GM12874 (cell line): Measurements from ENCODE around the gene ARHGEF10L.

Experiments
- TF ChIP-seq, protein P1 (sequence below): IDR thresholded peaks from 2 replicates; pipeline ENCODE4 v1.5.1; 2011; ENCODE audit warnings: low read depth, mild to moderate bottlenecking, control low read depth, low read length, moderate library complexity; ENCODE audit not compliant: insufficient read depth

ARHGEF10L gene

DNA sequence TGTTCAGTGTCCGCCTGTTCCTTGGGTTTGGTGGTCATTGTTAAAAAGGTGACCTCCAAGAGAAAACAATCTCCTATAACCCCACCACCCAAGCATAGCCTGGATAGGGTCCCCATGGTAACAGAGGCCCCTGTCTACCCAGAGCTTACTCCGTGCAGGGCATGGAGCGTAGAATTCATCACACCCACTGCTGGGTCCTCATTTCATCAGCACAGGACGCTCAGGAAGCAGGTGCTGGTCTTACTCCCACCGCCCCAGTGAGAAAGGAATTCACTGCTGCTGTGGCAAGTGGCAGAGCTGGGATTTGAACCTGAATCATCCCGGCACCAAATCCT is 37.0 kb downstream of the ARHGEF10L start:
- TF ChIP-seq, protein P1, sequence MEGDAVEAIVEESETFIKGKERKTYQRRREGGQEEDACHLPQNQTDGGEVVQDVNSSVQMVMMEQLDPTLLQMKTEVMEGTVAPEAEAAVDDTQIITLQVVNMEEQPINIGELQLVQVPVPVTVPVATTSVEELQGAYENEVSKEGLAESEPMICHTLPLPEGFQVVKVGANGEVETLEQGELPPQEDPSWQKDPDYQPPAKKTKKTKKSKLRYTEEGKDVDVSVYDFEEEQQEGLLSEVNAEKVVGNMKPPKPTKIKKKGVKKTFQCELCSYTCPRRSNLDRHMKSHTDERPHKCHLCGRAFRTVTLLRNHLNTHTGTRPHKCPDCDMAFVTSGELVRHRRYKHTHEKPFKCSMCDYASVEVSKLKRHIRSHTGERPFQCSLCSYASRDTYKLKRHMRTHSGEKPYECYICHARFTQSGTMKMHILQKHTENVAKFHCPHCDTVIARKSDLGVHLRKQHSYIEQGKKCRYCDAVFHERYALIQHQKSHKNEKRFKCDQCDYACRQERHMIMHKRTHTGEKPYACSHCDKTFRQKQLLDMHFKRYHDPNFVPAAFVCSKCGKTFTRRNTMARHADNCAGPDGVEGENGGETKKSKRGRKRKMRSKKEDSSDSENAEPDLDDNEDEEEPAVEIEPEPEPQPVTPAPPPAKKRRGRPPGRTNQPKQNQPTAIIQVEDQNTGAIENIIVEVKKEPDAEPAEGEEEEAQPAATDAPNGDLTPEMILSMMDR, result no peak

DNA sequence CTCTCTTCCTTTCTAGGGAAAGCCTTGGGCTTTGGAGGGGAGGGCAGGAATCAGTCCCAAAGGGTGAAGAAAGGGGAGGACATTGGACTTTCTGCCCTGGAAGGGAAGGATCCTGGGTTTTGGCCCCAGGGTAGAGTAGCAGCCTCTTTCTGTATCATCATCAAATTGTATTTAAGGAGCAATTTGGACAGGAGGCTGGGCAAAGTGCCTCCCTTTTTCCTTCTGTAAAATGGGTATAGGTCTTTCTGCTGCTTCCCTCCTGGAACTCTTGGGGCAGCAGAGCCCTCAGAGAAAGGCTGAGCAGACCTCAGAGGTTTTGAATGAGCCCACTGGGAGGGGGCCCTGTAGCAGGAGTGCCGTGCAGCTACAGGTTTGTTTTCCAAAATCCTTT is 38.4 kb downstream of the ARHGEF10L start:
- TF ChIP-seq, protein P1, result no peak

GRCh38 chr1:17579951-17580939 is 40.7 kb downstream of the ARHGEF10L start:
- TF ChIP-seq, protein P1, result no peak

DNA sequence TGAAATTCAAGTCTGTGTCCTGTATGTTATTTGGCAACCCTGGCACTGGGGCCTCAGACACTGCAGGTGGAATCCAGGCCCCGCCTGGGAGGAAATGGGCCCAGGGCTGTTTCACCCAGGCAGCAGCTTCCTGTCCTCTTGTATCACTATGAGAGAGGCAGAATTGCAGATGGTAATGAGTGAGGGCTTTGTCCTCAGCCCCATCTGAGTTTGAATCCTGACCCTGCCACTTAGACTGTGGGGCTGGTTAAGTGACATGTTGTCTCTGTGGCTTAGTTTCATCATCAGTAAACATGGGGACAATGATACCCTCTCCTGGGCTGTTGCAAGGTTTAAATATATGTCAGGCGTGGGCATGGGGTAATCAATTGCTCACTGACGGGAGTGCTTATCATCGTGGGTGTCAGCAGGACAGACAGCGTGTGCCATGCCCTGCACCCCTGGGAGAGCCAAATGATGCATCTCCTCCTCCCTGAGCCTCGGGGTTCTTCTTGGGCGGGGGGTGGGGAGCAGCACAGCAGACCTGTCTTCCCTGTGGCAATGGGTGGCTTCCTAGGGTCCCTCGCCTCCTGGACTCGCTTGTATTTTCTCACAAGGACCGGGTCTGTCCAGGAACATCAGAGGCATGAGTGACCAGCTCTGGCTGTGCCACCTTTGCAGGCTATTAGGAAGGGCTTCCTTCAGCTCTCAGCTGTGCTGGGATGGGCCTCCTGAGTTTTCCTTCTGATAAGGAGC is 42.1 kb downstream of the ARHGEF10L start:
- TF ChIP-seq, protein P1, result no peak

- TF ChIP-seq, protein P1, result no peak
Observed at GRCh38 chr1:17582124-17582774, 42.8 kb downstream of the ARHGEF10L start.

DNA sequence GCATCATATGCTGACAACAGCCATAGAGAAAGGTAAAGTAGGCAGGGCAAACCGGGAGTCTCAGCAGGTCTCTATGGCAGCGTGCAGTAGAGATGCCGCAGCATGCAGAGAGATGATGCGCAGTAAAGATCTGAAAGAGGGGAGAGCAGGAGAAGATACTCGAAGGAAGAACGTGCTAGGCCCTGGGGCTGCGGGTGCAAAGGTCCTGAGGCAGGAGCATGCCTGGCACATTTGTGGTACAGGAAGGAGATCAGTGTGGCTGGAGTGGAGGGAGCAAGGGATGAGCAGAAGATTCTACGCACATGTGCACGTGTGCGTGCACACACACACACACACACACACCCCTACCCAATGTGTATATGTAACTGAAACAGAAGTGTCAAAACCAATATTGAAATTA is 45.0 kb downstream of the ARHGEF10L start:
- TF ChIP-seq, protein P1, result no peak

GRCh38 chr1:17585266-17585987 is 45.9 kb downstream of the ARHGEF10L start:
- TF ChIP-seq, protein P1, result no peak
